ENCODE data around the gene CTRB1.

GRCh38 chr16:75265911-75266701, 47.3 kb downstream of the CTRB1 start:
- TF ChIP-seq CTCF (IDR thresholded peaks at IDR 0.05; ENCODE audit: poor library complexity), result no peak
- no peak for TF ChIP-seq EZH2phosphoT487 (IDR thresholded peaks at IDR 0.05; ENCODE audit: low read depth, severe bottlenecking, unreplicated experiment)
- TF ChIP-seq EZH2 (IDR thresholded peaks at IDR 0.05; ENCODE audit: borderline replicate concordance), result no peak

Measured in hepatocyte (in vitro differentiated cells).